GM12892 (cell line): Measurements from ENCODE around the gene ZNF436.
A peak's percentile ranks its signal among the peaks of the same experiment; 100 is the strongest.

Source experiments
- DNase-seq: peaks from one replicate; pipeline ENCODE4 v3.0.0; 2011; ENCODE audit not compliant: insufficient read length
- FAIRE-seq: peaks from 2 replicates; lab custom pipeline; 2011; peaks lifted over from hg19 to GRCh38; lab: Jason Lieb, UNC
- POLR2A ChIP-seq: IDR thresholded peaks from 2 replicates; pipeline ENCODE4 v1.6.1; 2011; ENCODE audit warnings: low read depth, low read length, control low read depth
- POLR2AphosphoS5 ChIP-seq: IDR thresholded peaks from 2 replicates; pipeline ENCODE4 v1.6.1; 2011; ENCODE audit warnings: low read depth, low read length, control low read depth
- TAF1 ChIP-seq: IDR thresholded peaks from 2 replicates; pipeline ENCODE4 v1.6.1; 2011; ENCODE audit warnings: low read depth, mild to moderate bottlenecking, control low read depth, low read length, borderline replicate concordance

ZNF436 gene

DNA sequence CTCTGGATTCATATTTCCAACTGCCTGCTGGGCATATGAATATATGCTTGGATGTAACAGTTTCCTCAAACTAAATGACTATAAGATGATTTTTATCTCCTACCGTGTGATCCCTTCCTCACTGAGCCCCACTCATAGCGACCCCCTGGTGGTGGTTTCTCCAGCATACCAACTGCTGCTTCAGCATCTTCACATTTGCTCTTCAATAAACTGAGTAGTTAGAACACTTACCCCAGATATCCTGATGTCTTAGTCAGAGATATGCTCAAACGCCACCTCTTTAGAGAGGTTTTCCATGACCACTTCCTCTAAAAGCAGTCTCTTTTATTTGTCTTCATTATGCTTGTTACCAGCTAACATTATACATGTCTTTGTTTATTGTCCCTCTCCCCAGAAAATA, 15.4 kb downstream of the ZNF436 start:
- TF ChIP-seq POLR2AphosphoS5 (no peak), TAF1 (no peak), POLR2A (no peak)
- FAIRE-seq (no peak), DNase-seq (no peak)

DNA sequence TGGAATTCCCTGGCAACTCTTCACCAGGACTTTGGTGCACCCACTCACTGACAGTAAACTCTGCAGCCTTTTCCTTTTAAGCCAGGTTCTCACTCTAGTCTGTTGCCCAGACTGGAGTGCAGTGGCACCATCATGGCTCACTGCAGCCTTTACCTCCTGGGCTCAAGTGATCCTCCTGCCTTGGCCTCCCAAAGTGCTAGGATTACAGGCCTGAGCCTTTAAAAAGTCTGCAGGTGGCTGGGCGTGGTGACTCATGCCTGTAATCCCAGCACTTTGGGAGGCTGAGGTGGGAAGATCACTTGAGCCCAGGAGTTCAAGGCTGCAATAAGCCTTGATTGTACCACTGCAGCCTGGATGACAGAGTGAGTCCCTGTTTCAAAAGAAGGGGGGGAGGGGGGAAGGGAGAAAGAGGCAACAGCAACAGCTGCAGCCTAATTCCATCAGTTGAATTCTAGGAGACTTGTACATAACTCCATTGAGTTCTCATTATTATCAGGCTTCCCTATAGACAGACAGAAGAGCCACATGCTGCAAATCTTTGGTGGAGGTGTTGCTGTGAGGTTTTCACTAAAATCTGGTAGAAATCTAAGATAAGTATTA, 17.4 kb downstream of the ZNF436 start:
- DNase-seq = no peak
- TF ChIP-seq POLR2AphosphoS5 (no peak), TAF1 (no peak), POLR2A (no peak)

DNA sequence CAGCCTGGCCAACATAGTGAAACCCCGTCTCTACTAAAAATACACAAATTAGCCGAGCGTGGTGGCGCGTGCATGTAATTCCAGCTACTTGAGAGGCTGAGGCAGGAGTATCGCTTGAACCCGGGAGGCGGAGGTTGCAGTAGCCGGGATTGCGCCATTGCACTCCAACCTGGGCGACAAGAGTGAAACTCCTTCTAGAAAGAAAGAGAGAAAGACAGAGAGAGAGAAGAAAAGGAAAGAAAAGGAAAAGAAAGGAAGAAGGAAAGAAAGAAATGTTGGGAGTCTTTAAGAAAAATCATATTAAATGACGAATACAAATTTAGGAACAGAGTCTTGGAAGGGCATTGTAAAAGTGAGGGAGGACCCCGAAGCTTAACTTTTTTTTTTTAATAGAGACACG, 23.7 kb downstream of the ZNF436 start:
- no peak for FAIRE-seq
- DNase-seq = no peak
- TF ChIP-seq TAF1 (no peak), POLR2AphosphoS5 (no peak), POLR2A (no peak)

More for the DNA sequence above, 17.4 kb downstream of the ZNF436 start:
- FAIRE-seq = no peak

DNA sequence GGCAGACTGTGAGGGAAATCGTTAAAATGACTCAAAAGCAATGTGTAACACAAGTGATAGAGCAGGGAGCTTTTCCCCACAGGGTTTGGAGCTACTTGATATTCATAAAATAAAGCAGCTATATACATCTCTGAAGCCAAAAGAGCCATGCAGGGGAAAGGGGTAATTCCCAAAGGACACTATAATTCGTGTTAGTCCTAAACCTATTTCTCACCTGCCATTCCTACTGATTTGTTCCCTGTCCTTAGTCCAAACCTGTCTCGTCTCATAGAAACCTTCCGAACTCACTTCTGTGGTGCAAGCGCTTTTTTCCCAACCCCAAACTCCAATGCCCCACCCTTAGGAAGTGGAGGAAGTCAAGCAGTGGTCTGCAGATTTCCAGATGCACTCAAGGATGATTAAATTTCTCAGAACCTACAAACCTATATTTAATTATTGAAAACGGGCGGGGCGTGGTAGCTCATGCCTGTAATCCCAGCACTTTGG, 24.6 kb downstream of the ZNF436 start:
- no peak for FAIRE-seq
- no peak for DNase-seq
- no peak for TF ChIP-seq TAF1
- TF ChIP-seq POLR2AphosphoS5 = no peak
- no peak for TF ChIP-seq POLR2A

DNA sequence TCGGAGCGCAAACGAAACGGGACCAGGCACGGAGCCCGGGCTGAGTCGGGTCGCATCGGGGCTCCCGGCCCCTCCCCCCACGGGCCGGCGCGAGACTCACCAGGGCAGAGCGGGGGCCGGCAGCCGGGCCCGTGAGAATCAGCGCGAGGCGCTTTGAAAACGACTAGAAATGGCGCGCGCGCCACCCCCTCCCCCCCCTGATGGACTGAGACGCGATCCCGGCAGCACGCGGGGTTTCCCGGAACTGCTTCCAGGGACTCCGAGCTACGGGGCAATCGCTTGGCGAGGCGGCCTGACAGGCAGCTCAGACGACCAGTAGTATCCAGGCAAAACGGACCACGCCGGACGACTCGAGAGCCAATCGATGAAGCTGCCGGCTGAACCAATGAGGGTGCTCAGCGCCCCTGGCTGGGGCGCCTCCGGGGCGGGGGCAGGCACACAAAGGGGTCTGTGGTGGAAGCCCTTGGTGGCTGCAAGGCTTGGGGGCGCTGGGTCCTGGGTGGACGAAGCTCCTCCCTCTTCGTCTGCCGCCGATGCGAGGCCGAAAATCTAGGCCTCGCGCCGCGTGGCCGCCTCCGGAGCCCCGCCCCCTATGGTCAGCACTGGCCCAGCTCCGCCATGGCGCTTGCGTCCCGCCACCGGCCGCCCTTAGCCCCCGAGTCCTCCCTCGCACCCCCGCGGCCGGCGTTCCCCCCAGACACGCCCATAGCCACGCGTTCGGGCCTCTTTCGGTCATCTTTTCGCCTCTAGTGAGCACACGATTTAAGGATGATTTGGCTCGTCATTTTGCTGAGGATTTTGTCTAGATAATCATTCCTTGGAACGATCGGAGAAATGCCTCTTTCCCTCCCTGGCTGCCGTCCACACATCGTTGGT, 25.3 kb downstream of the ZNF436 start, which contains the start of gene HNRNPR:
HNRNPR (minus strand) TSS at position 174 of the 876 bp plus-strand sequence. CDS start 3,276 bp downstream, outside the sequence.
- TF ChIP-seq POLR2AphosphoS5 (peak; percentile 85), POLR2A (peak; percentile 93), TAF1 (peak; percentile 80)
- FAIRE-seq (peak; percentile 97), DNase-seq (peak; percentile 98)

DNA sequence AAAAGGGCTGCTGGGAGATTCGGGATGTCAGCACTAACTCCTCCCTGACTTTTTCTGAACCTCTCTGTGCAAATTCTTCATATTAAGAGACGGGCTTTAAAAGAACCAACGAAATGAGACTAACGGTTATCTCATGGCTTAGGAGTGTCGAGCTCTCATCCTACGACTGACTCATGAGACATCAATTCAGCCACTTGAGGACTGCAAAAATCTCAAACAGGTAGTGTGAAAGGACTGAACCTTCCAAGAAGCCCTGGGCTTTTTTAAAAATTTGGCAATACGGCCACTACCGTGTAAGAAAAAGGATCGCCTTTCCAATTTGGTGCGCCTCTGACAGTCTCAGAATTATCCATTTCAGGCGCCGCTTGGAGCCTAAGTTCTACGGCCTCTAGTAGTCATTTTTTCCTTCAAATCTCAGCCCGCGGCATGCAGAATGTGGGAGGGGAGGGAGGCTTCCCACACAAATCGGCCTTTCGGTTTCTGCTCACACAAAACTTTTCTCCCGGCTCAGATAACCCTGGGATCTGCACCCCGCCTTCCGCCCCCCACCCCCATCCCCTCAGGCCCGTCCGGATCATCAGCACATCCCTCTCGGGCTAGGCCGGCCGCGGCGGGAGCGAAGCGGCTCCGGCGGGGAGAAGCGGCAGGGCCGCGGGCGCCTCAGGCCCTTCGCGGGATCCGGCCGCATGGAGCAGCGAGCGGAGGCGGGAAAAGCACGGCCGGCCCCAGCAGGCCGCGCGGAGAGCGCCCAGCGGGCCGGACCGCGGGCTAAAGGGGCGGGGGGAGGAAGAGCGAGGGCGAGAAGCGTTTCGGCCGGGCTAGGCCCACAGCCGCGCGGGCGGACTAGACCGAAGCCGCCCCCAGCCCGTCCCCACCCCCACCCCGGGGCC, 26.2 kb downstream of the ZNF436 start:
- DNase-seq (no peak), FAIRE-seq (peak; percentile 21)
- TF ChIP-seq POLR2A (no peak), POLR2AphosphoS5 (no peak)

DNA sequence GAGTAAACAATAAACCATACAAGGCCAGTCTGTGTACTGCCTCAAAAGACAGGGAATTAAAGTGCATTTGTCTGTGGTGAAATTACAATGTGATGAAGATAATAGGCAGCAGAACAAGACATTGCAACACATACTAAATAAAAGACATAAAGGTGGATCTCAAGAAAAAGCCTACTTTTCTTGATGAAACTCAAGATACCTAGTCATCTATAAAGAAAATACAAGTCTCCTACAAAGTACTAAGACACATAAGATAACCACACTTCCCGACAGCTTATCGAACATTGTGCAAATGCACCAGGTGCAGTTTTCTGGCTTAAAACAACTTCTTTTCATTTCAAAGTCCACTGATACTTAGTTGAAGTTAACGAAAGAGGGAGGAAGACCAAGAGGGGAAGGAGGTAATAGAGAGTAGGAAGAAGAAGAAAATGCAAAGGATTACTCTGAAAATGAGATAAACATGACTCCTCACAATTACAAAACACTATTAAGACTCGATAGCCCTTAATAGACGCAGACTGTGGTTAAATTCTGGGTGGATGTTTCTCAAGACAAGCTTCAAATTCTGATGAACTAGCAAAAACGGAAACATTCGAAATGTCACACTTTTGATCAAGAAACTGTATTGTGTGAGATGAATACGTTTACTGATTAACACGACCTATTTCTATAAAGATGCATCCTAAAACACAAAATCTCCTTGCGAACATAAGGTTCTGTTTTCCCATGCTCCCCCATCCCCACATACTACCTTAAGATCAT, 27.5 kb downstream of the ZNF436 start:
- FAIRE-seq (no peak), DNase-seq (no peak)
- TF ChIP-seq POLR2AphosphoS5 = no peak
- no peak for TF ChIP-seq TAF1

DNA sequence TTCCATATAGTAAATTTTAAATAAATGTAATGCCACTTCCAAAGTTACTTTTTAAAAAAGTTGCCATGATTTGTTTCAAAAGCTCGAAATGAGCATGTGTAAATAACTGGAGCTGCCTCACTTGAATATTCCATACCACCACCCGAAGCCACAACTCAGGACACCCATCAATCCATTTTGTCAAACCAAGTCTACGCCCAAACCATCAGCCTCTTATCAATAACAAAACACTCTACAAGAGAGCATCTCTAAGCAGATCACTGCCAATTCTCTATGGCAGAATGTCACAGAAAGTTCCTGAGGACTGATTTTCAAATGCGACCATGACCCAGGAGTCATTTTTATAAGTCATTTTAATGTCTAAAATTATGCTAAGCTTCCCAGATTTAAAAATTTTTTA, 30.0 kb downstream of the ZNF436 start:
- TF ChIP-seq POLR2A = no peak
- TF ChIP-seq POLR2AphosphoS5 = no peak
- TF ChIP-seq TAF1 = no peak
- FAIRE-seq (no peak), DNase-seq (no peak)

DNA sequence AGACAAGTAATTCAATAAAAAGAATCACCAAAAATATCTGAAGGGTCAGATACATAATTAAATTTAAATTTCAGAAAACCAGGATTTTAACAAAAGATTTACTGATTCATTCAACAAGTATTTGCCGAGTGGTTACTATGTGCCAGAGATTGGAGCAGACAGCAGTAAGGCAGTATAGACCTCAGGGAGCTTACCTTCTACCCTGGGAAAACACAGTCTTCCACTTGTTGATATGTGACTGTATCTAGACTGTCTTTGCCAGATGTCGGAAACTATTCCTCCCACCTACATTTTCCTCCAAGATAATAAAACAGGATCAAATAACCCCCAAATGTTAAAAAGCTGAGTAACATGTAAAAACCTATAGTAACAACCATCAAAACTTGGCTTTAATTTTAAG, 31.8 kb downstream of the ZNF436 start:
- FAIRE-seq (no peak), DNase-seq (no peak)
- TF ChIP-seq POLR2A (no peak), TAF1 (no peak), POLR2AphosphoS5 (no peak)

DNA sequence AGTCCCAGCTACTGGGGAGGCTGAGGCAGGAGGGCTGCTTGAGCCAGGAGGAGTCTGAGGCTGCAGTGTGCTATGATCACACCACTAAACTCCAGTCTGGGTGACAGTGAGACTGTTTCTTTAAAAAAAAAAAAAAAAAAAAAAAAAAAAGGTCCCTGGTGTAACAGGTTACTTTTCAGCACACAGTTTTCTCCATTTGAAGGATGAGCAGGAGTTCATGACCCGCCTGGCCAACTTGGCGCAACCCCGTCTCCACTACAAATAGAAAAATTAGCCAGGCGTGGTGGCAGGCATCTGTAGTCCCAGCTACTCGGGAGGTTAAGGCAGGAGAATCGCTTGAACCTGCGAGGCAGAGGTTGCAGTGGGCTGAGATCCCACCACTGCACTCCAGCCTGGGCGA, 37.9 kb downstream of the ZNF436 start:
- DNase-seq = no peak
- FAIRE-seq = no peak
- TF ChIP-seq POLR2A (no peak), POLR2AphosphoS5 (no peak), TAF1 (no peak)
